GM18519 (cell line): ENCODE measurements around the gene DNAJA3.
"Not testable (repeated sequence)": the region's sequence is repeated elsewhere in the genome, so short reads cannot be mapped to it uniquely, and the experiment has no call there.

Experiments
- ATAC-seq: cut with Tn5 transposase; IDR thresholded peaks from one replicate; pipeline ENCODE4 v1.9.1; 2021; ENCODE audit warnings: mild to moderate bottlenecking, moderate library complexity; ENCODE audit not compliant: unreplicated experiment, low FRiP score

DNAJA3 gene

GRCh38 chr16:4386951-4387565, 38.6 kb upstream of the DNAJA3 start:
- no peak for ATAC-seq

GRCh38 chr16:4387781-4388180, 37.9 kb upstream of the DNAJA3 start:
- no peak for ATAC-seq

- ATAC-seq = no peak
Measured at GRCh38 chr16:4388271-4389021, 37.2 kb upstream of the DNAJA3 start.

GRCh38 chr16:4389051-4389955, 36.4 kb upstream of the DNAJA3 start:
- ATAC-seq = no peak

GRCh38 chr16:4390266-4391260, 35.1 kb upstream of the DNAJA3 start:
- no peak for ATAC-seq

GRCh38 chr16:4391631-4392381, 33.9 kb upstream of the DNAJA3 start:
- no peak for ATAC-seq

GRCh38 chr16:4392382-4393239, 33.1 kb upstream of the DNAJA3 start:
- no peak for ATAC-seq

- no peak for ATAC-seq
Measured at GRCh38 chr16:4393240-4393600, 32.4 kb upstream of the DNAJA3 start.

- ATAC-seq = not testable (repeated sequence)
Measured at GRCh38 chr16:4393850-4394249, 31.8 kb upstream of the DNAJA3 start.

GRCh38 chr16:4395055-4395726, 30.5 kb upstream of the DNAJA3 start:
- ATAC-seq = no peak

GRCh38 chr16:4399001-4399730, 26.5 kb upstream of the DNAJA3 start:
- ATAC-seq = no peak

GRCh38 chr16:4401094-4401501, 24.6 kb upstream of the DNAJA3 start:
- no peak for ATAC-seq

- ATAC-seq = no peak
Measured at GRCh38 chr16:4401510-4401909, 24.2 kb upstream of the DNAJA3 start.

- no peak for ATAC-seq
Measured at GRCh38 chr16:4402439-4403132, 23.1 kb upstream of the DNAJA3 start.

- no peak for ATAC-seq
Measured at GRCh38 chr16:4403133-4403949, 22.3 kb upstream of the DNAJA3 start.
